Measurements from ENCODE around the gene IVNS1ABP. TPM values are rescaled to one million over a fixed set of nuclear protein-coding genes. Genes with fewer than 3 reads are reported as not detected.

The IVNS1ABP gene
- total and polyA plus RNA-seq, 2 experiments from 2014 or later, result 73.5 to 162 TPM

- H3K4me3 Mint-ChIP-seq, result no peak overlapping the region
- Histone ChIP-seq H3K4me1 (ENCODE audit: insufficient read depth) (peaks cover 7% of the 10 kb centered on the region), H2AFZ (no peak overlapping the region), H3K79me2 (replicated peaks; ENCODE audit: insufficient read depth) (no peaks in the 10 kb centered on the region), H3K36me3 (ENCODE audit: insufficient read depth) (no peaks in the 10 kb centered on the region; the same call in 1 of the 2 replicates), H3K27ac (ENCODE audit: low read depth) (no peak overlapping the region), H3K27me3 (ENCODE audit: insufficient read depth) (no peaks in the 10 kb centered on the region), H3K4me3 (no peak overlapping the region), H4K20me1 (replicated peaks; ENCODE audit: insufficient read depth) (no peaks in the 10 kb centered on the region), H3K9me2 (ENCODE audit: insufficient read depth) (0 out of 2 replicates have a peak, but pooled peaks cover 5% of the 10 kb centered on the region), H3K4me2 (no peak overlapping the region), H3F3A (replicated peaks; ENCODE audit: low read depth) (no peaks in the 10 kb centered on the region)
- DNase-seq (ENCODE audit: low spot score) (no peak), ATAC-seq (no peak)
- H3K4me1 Mint-ChIP-seq, result peaks cover 3% of the 10 kb centered on the region
- TF ChIP-seq EZH2phosphoT487 (IDR thresholded peaks at IDR 0.05; ENCODE audit: unreplicated experiment) (no peak), ETS1 (IDR thresholded peaks at IDR 0.05) (no peak), JUNB (IDR thresholded peaks at IDR 0.05; ENCODE audit: unreplicated experiment) (no peak), EZH2 (IDR thresholded peaks at IDR 0.05; ENCODE audit: low read depth, unreplicated experiment) (no peak)
- H3K36me3 Mint-ChIP-seq (ENCODE audit: low read depth), result peaks cover 16% of the 10 kb centered on the region
- peaks cover 14% of the 10 kb centered on the region for H3K9me3 Mint-ChIP-seq
- H3K27ac Mint-ChIP-seq, result no peak overlapping the region
- peaks cover 3% of the 10 kb centered on the region for H3K27me3 Mint-ChIP-seq (ENCODE audit: insufficient read depth, low read depth, poor library complexity)
These were observed 8.4 kb upstream of the IVNS1ABP start for GRCh38 chr1:185325413-185325812.

- H3K27me3 Mint-ChIP-seq (ENCODE audit: insufficient read depth, low read depth, poor library complexity), result peaks cover 3% of the 10 kb centered on the region
- no peaks in the 10 kb centered on the region for H4K20me1 ChIP-seq (replicated peaks; ENCODE audit: insufficient read depth)
- peaks cover 1% of the 10 kb centered on the region for H3K4me1 ChIP-seq (ENCODE audit: insufficient read depth)
- H3K79me2 ChIP-seq (replicated peaks; ENCODE audit: insufficient read depth), result peaks cover 2% of the 10 kb centered on the region; the same call in 1 of the 2 replicates
- H3K27ac ChIP-seq (ENCODE audit: low read depth), result no peak overlapping the region
- ATAC-seq (no peak), DNase-seq (ENCODE audit: low spot score) (no peak)
- H2AFZ ChIP-seq, result no peak overlapping the region
- H3K4me3 Mint-ChIP-seq, result no peak overlapping the region
- H3K36me3 Mint-ChIP-seq (ENCODE audit: low read depth), result peaks cover 23% of the 10 kb centered on the region
- no peaks in the 10 kb centered on the region for H3F3A ChIP-seq (replicated peaks; ENCODE audit: low read depth)
- peaks cover 14% of the 10 kb centered on the region for H3K9me3 Mint-ChIP-seq
- no peak overlapping the region for H3K4me3 ChIP-seq
- TF ChIP-seq ETS1 (IDR thresholded peaks at IDR 0.05) (no peak), EZH2 (IDR thresholded peaks at IDR 0.05; ENCODE audit: low read depth, unreplicated experiment) (no peak), ZNF462 (CRISPR knock-in tag; IDR thresholded peaks at IDR 0.05) (no peak), ZNF331 (CRISPR knock-in tag; IDR thresholded peaks at IDR 0.05; ENCODE audit: low read depth) (no peak), CTCF (conservative IDR thresholded peaks at IDR 0.05; ENCODE audit: low read depth in 2 of 2) (no peak)
- no peak overlapping the region for H3K4me2 ChIP-seq
- no peaks in the 10 kb centered on the region for H3K27me3 ChIP-seq (ENCODE audit: insufficient read depth)
- H3K4me1 Mint-ChIP-seq, result peaks cover 3% of the 10 kb centered on the region
- H3K9me2 ChIP-seq (ENCODE audit: insufficient read depth), result 0 out of 2 replicates have a peak, but pooled peaks cover 5% of the 10 kb centered on the region
- H3K27ac Mint-ChIP-seq, result no peak overlapping the region
- no peaks in the 10 kb centered on the region; the same call in 1 of the 2 replicates for H3K36me3 ChIP-seq (ENCODE audit: insufficient read depth)
These were observed 7.1 kb upstream of the IVNS1ABP start for GRCh38 chr1:185324118-185324517.
